ENCODE measurements around the gene DRD3. TPM values are rescaled to one million over a fixed set of nuclear protein-coding genes. Genes with fewer than 3 reads are reported as not detected.

DRD3 gene
- total RNA-seq, 1 experiment from 2014 or later: not detected

- TF ChIP-seq EZH2 (IDR thresholded peaks at IDR 0.05; ENCODE audit: borderline replicate concordance, low read depth, low read length, poor library complexity, severe bottlenecking) (no peak), CTCF (conservative IDR thresholded peaks at IDR 0.05; ENCODE audit: low read depth, low read length) (no peak)
- H3K27me3 ChIP-seq (replicated peaks; ENCODE audit: insufficient read depth, low read depth, low read length, poor library complexity): peaks cover 4% of the 10 kb centered on the region
- H3K36me3 ChIP-seq (ENCODE audit: insufficient read depth, low read length, poor library complexity, severe bottlenecking): no peaks in the 10 kb centered on the region
- intact Hi-C loops (cut with micrococcal nuclease; ENCODE audit: unreplicated experiment): no loop called here
- no peak for DNase-seq (ENCODE audit: low spot score)
- CTCF ChIA-PET: no interaction called here
- no TSS peak for BruUV-seq (replicated peaks)
- no peaks in the 10 kb centered on the region for H3K4me1 ChIP-seq (ENCODE audit: insufficient read depth, low read length, poor library complexity, severe bottlenecking)
- POLR2A ChIA-PET (ENCODE audit: low non-redundant PET): no interaction called here
- H3K27ac ChIP-seq (ENCODE audit: low read depth, low read length, poor library complexity, severe bottlenecking): no peak overlapping the region
- H3K4me3 ChIP-seq (ENCODE audit: low read depth, low read length, poor library complexity, severe bottlenecking): no peak overlapping the region
- no peaks in the 10 kb centered on the region for H3K9me3 ChIP-seq (ENCODE audit: low read depth, low read length, poor library complexity, severe bottlenecking)
These were observed 33.8 kb downstream of the DRD3 start for GRCh38 chr3:114144909-114145688.

GRCh38 chr3:114143817-114144216, 35.0 kb downstream of the DRD3 start:
- Histone ChIP-seq H3K36me3 (ENCODE audit: insufficient read depth, low read length, poor library complexity, severe bottlenecking) (no peaks in the 10 kb centered on the region), H3K27ac (ENCODE audit: low read depth, low read length, poor library complexity, severe bottlenecking) (no peak overlapping the region), H3K9me3 (ENCODE audit: low read depth, low read length, poor library complexity, severe bottlenecking) (no peaks in the 10 kb centered on the region), H3K4me3 (ENCODE audit: low read depth, low read length, poor library complexity, severe bottlenecking) (no peak overlapping the region), H3K4me1 (ENCODE audit: insufficient read depth, low read length, poor library complexity, severe bottlenecking) (no peaks in the 10 kb centered on the region), H3K27me3 (replicated peaks; ENCODE audit: insufficient read depth, low read depth, low read length, poor library complexity) (peaks cover 4% of the 10 kb centered on the region)
- no peak for DNase-seq (ENCODE audit: low spot score)
- intact Hi-C loops (cut with micrococcal nuclease; ENCODE audit: unreplicated experiment): no loop called here
- ChIA-PET POLR2A (ENCODE audit: low non-redundant PET) (no interaction called here), CTCF (interaction anchor here (1.7 kb wide), 1 partner anchor 8 kb away, joined by 4 read pairs; no protein-coding TSS in a partner anchor)
- TF ChIP-seq CTCF (conservative IDR thresholded peaks at IDR 0.05; ENCODE audit: low read depth, low read length) (no peak), EZH2 (IDR thresholded peaks at IDR 0.05; ENCODE audit: borderline replicate concordance, low read depth, low read length, poor library complexity, severe bottlenecking) (no peak)
- no TSS peak for BruUV-seq (replicated peaks)

- CTCF ChIA-PET: no interaction called here
- Histone ChIP-seq H3K4me3 (ENCODE audit: low read depth, low read length, poor library complexity, severe bottlenecking) (no peak overlapping the region), H3K4me1 (ENCODE audit: insufficient read depth, low read length, poor library complexity, severe bottlenecking) (no peaks in the 10 kb centered on the region), H3K27ac (ENCODE audit: low read depth, low read length, poor library complexity, severe bottlenecking) (no peak overlapping the region), H3K27me3 (replicated peaks; ENCODE audit: insufficient read depth, low read depth, low read length, poor library complexity) (no peaks in the 10 kb centered on the region), H3K9me3 (ENCODE audit: low read depth, low read length, poor library complexity, severe bottlenecking) (no peaks in the 10 kb centered on the region), H3K36me3 (ENCODE audit: insufficient read depth, low read length, poor library complexity, severe bottlenecking) (no peaks in the 10 kb centered on the region)
- no peak for DNase-seq (ENCODE audit: low spot score)
- intact Hi-C loops (cut with micrococcal nuclease; ENCODE audit: unreplicated experiment): no loop called here
- POLR2A ChIA-PET (ENCODE audit: low non-redundant PET): no interaction called here
- BruUV-seq (replicated peaks): no TSS peak
- TF ChIP-seq EZH2 (IDR thresholded peaks at IDR 0.05; ENCODE audit: borderline replicate concordance, low read depth, low read length, poor library complexity, severe bottlenecking) (no peak), CTCF (conservative IDR thresholded peaks at IDR 0.05; ENCODE audit: low read depth, low read length) (no peak)
These were observed 39.0 kb downstream of the DRD3 start for GRCh38 chr3:114139836-114140235.
